NCI-H526 treated with DMSO at 0.1 percent for 48 hours (cell line): ENCODE data around the gene NCLN.
"Not testable (repeated sequence)": the region's sequence is repeated elsewhere in the genome, so short reads cannot be mapped to it uniquely, and the experiment has no call there.

ENCODE experiments used
- DNase-seq: peaks from one replicate; lab custom pipeline; 2025; lab: John Stamatoyannopoulos, UW

NCLN gene

GRCh38 chr19:3154957-3155736 is 30.6 kb upstream of the NCLN start:
- peak; percentile 58 for DNase-seq

- no peak for DNase-seq
Observed at GRCh38 chr19:3157096-3157845, 28.5 kb upstream of the NCLN start.

GRCh38 chr19:3159565-3159964 is 26.2 kb upstream of the NCLN start:
- peak; percentile 89 for DNase-seq

DNA sequence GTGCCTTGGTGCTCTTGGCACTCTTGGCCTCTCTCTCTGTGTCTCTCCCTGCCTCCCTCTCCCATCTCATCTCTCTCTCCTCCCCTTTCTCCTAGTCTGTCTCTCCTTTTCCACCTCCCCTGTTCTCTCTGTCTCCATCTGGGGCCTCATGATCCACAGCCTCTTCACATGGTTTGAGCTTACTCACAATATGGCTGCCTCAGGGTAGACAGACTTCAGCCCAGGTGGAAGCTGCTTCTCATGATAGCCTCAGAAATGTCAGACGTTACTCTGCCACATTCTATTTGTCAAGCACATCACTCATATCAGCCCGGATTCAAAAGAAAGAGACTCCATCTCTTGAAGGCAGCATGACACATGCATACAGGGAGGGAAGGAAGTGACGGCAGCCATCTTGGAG is 25.5 kb upstream of the NCLN start:
- no peak for DNase-seq

DNA sequence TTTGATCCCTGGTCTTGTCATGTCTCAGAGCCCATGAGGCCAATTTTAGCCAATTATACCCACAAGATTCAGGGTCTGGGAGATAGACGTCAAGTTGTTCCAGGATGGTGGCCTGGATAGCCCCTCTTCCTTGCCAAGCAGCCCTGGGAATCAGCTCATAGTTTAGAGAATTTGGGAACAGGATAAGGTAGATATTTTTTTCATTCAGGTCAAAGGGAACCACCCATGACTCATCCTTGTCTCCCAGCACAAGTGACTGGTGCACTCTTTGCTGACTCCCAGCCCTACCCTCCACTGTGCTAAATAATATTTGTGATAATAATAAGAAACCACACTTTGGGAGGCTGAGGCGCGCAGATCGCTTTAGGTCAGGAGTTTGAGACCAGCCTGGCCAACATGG is 24.3 kb upstream of the NCLN start:
- DNase-seq, result no peak

DNA sequence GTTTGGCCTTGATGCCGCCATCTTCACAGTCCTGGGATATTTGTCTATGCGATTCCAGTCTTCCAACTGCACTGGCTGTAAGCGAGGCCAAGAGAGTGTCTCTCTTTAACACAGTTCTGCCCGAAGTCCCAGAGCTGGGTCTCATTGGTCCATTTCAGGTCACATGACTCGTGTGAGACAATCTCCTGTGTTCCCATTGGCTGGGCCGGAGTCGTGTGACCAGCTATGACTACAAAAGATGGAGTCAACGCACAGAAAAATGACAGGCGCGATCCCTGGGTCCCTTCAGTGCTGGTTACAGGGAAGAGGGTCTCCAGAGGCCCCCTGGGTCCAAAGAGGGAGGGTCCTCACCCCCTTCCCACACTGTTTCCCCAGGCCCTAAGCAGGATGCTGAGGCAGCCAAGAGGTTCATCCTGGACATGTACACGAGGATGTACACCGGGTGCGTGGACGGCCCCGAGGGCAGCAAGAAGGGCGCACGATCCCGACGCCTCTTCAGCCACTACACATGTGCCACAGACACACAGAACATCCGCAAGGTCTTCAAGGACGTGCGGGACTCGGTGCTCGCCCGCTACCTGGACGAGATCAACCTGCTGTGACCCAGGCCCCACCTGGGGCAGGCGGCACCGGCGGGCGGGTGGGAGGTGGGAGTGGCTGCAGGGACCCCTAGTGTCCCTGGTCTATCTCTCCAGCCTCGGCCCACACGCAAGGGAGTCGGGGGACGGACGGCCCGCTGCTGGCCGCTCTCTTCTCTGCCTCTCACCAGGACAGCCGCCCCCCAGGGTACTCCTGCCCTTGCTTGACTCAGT is 23.1 kb upstream of the NCLN start:
- no peak for DNase-seq

- peak; percentile 13 for DNase-seq
Observed at GRCh38 chr19:3163230-3163886, 22.4 kb upstream of the NCLN start.

DNA sequence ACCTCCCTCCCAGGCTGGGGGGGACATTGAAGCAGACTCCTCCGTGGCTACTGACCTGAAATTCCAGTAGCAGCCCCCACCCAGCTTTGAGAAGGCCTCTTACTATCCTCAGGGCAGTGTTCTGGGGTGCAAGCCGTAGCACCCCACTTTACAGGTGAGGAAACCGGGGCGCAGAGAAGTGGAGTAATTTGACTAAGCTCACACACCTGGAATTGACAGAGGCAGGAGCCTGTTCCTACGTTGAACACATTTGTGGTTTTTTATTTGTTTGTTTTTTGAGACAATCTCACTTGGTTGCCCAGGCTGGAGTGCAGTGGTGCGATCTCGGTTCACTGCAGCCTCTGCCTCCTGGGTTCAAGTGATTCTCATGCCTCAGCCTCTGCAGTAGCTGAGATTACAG is 21.8 kb upstream of the NCLN start:
- DNase-seq, result no peak

GRCh38 chr19:3167533-3168272 is 18.0 kb upstream of the NCLN start:
- no peak for DNase-seq

GRCh38 chr19:3171894-3172672 is 13.6 kb upstream of the NCLN start:
- no peak for DNase-seq

GRCh38 chr19:3172673-3173000 is 13.1 kb upstream of the NCLN start:
- not testable (repeated sequence) for DNase-seq

DNA sequence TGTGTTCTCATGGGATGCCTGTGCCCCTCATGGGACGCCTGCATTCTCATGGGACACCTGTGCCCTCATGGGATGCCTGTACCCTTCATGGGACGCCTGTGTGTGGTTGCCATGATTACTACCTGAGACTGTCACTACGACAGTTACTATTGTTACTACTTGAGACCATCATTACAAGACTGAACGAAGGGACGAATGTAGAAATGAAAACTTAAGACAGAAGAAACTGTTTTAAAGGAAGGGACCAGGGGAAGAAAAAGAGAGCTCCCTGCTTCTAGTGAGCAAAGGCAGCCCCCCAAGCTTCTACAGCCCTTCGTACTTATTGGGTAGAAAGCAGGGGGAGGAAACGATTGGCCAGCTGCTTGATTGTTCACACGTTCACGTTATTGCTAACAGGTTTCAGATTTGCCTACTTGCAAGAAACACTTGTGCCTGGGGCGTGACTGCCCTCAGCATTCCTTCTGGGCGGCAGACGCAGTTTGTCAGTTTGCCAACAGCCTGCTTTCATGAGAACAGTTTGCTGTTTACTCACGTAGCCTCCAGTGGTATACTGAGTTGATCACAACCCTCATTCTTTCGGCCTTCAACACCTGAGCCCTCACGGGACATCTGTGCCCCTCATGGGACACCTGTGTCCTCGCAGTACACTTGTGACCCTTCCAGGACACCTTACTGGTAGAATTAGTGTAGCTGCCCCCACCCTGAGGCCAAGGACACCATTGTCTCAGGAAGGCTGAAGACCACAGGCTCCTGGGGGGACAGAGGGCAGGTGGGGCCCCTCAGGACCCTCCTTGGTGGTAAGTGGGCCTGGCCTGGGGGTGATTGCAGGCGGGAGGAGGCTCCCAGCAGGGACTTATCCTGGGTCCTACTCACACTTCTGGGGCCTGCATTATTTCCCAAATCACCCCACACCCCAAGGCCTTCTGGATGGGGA is 9.7 kb upstream of the NCLN start:
- no peak for DNase-seq

DNA sequence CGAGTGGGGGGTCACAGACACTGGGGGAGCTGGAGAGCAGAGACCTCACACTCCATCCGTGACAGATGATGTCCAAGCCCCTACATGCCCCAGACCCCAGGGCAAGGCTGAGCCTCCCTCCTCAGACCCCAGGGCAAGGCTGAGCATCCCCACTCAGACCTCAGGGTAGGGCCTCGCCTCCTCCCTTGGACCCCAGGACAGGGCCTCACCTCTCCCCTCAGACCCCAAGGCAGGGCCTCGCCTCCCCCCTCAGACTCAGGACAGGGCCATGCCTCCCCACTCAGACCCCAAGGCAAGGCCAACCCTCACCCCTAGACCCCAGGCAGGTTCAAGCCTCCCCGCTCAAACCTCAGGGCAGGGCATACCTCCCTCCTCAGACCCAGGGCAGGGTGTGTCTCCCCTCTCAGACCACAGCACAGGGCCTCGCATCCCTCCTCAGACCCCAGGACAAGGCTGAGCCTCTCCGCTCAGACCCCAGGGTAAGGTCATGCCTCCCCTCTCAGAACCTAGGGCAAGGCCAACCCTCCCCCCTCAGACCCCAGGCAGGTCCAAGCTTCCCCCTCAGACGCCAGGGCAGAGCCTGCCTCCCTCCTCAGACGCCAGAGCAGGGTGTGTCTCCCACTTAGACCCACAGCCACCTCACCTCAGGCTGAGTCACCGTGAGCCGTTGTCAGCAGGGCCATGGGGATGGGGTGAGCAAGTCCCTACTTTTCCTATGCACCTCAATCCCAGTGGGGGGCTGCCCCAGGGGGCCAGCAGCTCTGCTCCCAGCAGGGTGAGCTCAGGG is 8.8 kb upstream of the NCLN start:
- DNase-seq, result no peak

- no peak for DNase-seq
Observed at GRCh38 chr19:3178377-3178972, 7.3 kb upstream of the NCLN start, which contains the start of gene S1PR4. S1PR4 (plus strand) TSS chr19:3178769; CDS start chr19:3178793, 24 bp downstream.

DNA sequence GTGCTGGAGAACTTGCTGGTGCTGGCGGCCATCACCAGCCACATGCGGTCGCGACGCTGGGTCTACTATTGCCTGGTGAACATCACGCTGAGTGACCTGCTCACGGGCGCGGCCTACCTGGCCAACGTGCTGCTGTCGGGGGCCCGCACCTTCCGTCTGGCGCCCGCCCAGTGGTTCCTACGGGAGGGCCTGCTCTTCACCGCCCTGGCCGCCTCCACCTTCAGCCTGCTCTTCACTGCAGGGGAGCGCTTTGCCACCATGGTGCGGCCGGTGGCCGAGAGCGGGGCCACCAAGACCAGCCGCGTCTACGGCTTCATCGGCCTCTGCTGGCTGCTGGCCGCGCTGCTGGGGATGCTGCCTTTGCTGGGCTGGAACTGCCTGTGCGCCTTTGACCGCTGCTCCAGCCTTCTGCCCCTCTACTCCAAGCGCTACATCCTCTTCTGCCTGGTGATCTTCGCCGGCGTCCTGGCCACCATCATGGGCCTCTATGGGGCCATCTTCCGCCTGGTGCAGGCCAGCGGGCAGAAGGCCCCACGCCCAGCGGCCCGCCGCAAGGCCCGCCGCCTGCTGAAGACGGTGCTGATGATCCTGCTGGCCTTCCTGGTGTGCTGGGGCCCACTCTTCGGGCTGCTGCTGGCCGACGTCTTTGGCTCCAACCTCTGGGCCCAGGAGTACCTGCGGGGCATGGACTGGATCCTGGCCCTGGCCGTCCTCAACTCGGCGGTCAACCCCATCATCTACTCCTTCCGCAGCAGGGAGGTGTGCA is 6.6 kb upstream of the NCLN start:
- DNase-seq, result no peak

DNA sequence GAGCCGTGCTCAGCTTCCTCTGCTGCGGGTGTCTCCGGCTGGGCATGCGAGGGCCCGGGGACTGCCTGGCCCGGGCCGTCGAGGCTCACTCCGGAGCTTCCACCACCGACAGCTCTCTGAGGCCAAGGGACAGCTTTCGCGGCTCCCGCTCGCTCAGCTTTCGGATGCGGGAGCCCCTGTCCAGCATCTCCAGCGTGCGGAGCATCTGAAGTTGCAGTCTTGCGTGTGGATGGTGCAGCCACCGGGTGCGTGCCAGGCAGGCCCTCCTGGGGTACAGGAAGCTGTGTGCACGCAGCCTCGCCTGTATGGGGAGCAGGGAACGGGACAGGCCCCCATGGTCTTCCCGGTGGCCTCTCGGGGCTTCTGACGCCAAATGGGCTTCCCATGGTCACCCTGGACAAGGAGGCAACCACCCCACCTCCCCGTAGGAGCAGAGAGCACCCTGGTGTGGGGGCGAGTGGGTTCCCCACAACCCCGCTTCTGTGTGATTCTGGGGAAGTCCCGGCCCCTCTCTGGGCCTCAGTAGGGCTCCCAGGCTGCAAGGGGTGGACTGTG is 5.9 kb upstream of the NCLN start:
- DNase-seq, result no peak
